Measurements from ENCODE around the gene BCO1. TPM values are rescaled to one million over a fixed set of nuclear protein-coding genes. Genes with fewer than 3 reads are reported as not detected.
A peak's percentile ranks its signal among the peaks of the same experiment; 100 is the strongest.

Gene BCO1
- polyA plus RNA-seq, 4 donors, result 1.4 to 31.1 (median 17.8) TPM

DNA sequence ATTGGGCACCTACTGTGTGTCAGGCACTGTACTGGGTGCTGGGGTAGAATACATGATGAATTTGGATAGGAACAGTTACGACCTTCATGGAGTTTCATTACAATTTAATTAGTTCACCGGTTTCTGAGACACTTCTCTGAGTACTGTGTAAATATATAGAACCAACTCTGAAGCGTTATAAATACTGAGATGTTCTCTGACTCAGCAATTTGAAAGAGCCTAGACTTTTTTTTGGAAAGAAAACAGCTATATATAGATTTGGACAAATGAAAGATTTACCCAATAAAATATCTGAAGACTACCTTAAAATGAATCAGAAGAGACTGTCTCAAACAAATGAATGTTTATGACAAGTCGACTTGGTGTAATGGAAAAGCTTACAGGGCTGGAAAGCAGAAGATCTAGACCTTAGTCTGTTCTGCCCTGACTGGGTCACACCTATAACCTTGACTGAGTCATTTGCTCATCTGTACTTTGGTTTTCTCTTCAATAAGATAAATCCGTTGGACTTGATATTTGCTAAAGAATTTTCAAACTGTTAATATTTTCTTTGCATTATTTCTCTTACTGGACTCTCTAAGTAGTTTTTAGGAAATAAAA is 71.7 kb downstream of the BCO1 start:
- no peak overlapping the region for H3K4me3 ChIP-seq (ENCODE audit: low read depth in 1 of 3, low read length in 3 of 3)
- H3K4me1 ChIP-seq (ENCODE audit: control insufficient read depth in 3 of 3, insufficient read depth in 2 of 3, low read depth in 1 of 3, low read length in 2 of 3), result peaks cover 3 to 5% (median 5%) of the 10 kb centered on the region in 3 donors
- H3K9me3 ChIP-seq (ENCODE audit: control insufficient read depth in 2 of 2, insufficient read depth in 1 of 2, low read depth in 1 of 2, low read length in 1 of 2), result no peaks in the 10 kb centered on the region
- DNase-seq (peak; percentile 10 to 33), FAIRE-seq (no peak)
- peaks cover 0 to 3% (median 0%) of the 10 kb centered on the region in 3 donors for H3K36me3 ChIP-seq (ENCODE audit: control insufficient read depth in 3 of 3, insufficient read depth in 2 of 3, low read depth in 1 of 3, low read length in 3 of 3)
- no peak overlapping the region for H3K27ac ChIP-seq (ENCODE audit: low read depth in 1 of 3, low read length in 2 of 3)
- WGBS, 3 donors, result 62 to 72% (median 64%) methylated on average over 5 of the region's 5 CpGs
- H3K27me3 ChIP-seq (ENCODE audit: control insufficient read depth in 3 of 3, insufficient read depth in 3 of 3, low read length in 3 of 3), result no peaks in the 10 kb centered on the region

DNA sequence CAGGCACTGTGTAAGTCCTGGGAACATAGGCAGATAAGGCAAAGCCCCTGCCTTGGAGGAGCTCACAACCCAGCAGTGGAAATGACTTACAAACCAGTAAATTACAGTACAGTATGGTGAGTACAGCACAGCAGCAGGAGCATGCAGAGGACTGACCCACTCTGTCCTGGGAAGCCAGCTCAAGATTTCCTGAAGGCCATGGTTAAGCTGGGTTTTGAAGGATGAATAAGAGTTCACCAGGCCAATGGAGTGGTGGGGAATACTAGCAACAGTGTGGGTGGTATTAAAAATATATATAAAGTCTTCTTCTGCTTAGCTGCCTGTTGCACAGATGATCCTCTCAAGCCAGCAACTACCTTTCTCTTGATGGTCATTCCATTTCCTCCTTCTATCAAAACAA is 73.3 kb downstream of the BCO1 start:
- FAIRE-seq, result no peak

GRCh38 chr16:81313701-81314602 is 75.5 kb downstream of the BCO1 start:
- 2 to 6% (median 5%) methylated on average over 16 of the region's 16 CpGs for WGBS, 3 donors
- FAIRE-seq (no peak), DNase-seq (peak; percentile 12 to 24)
- Histone ChIP-seq H3K36me3 (ENCODE audit: control insufficient read depth in 3 of 3, insufficient read depth in 2 of 3, low read depth in 1 of 3, low read length in 3 of 3) (peaks cover 0 to 3% (median 0%) of the 10 kb centered on the region in 3 donors), H3K27me3 (ENCODE audit: control insufficient read depth in 3 of 3, insufficient read depth in 3 of 3, low read length in 3 of 3) (no peaks in the 10 kb centered on the region), H3K4me1 (ENCODE audit: control insufficient read depth in 3 of 3, insufficient read depth in 2 of 3, low read depth in 1 of 3, low read length in 2 of 3) (peaks cover 4 to 10% (median 5%) of the 10 kb centered on the region in 3 donors), H3K27ac (ENCODE audit: low read depth in 1 of 3, low read length in 2 of 3) (peak overlapping the region; percentile 26 to 88 (median 82)), H3K9me3 (ENCODE audit: control insufficient read depth in 2 of 2, insufficient read depth in 1 of 2, low read depth in 1 of 2, low read length in 1 of 2) (no peaks in the 10 kb centered on the region), H3K4me3 (ENCODE audit: low read depth in 1 of 3, low read length in 3 of 3) (peak overlapping the region; percentile 64 to 96 (median 92))

More for the DNA sequence above, 73.3 kb downstream of the BCO1 start:
- Histone ChIP-seq H3K9me3 (ENCODE audit: control insufficient read depth in 2 of 2, insufficient read depth in 1 of 2, low read depth in 1 of 2, low read length in 1 of 2) (no peaks in the 10 kb centered on the region), H3K27me3 (ENCODE audit: control insufficient read depth in 3 of 3, insufficient read depth in 3 of 3, low read length in 3 of 3) (no peaks in the 10 kb centered on the region), H3K4me1 (ENCODE audit: control insufficient read depth in 3 of 3, insufficient read depth in 2 of 3, low read depth in 1 of 3, low read length in 2 of 3) (peaks cover 3 to 10% (median 5%) of the 10 kb centered on the region in 3 donors), H3K36me3 (ENCODE audit: control insufficient read depth in 3 of 3, insufficient read depth in 2 of 3, low read depth in 1 of 3, low read length in 3 of 3) (peaks cover 0 to 3% (median 0%) of the 10 kb centered on the region in 3 donors), H3K27ac (ENCODE audit: low read depth in 1 of 3, low read length in 2 of 3) (no peak overlapping the region), H3K4me3 (ENCODE audit: low read depth in 1 of 3, low read length in 3 of 3) (no peak overlapping the region)
- DNase-seq, result no peak

DNA sequence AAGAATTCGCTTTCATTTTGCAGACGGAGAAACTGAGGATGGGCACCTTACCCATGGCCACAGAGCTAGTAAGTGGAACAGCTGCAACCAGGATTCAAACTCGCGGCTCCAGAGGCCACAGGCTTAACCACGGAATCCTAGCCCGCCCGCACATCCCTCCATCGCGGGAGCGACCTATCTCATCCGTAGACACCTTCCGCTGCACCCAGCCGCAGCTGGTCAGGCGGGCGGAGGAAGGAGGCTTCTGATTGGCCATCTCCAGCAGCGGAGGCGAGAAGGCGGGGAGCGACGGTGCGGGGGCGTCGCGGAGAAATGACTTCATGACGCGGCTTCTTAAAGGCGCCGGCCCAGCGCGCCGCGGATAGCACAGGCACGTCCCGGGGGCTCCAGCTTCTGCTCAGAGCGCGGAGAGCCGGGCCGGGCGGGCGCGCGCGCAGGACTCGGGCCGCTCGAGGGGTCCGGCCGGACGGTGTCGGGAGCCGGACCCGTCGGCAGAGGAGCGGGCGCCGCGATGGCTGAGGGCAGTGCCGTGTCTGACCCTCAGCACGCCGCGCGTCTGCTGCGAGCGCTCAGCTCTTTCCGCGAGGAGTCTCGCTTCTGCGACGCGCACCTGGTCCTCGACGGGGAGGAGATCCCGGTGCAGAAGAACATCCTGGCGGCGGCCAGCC is 76.2 kb downstream of the BCO1 start, which contains the start of gene GAN:
TSS of gene GAN (plus strand) at position 360 of the 668 bp plus-strand sequence. CDS start at position 512, 152 bp downstream.
- 0% methylated on average over 54 to 75 of the region's 75 CpGs for WGBS, 3 donors
- Histone ChIP-seq H3K27ac (ENCODE audit: low read depth in 1 of 3, low read length in 2 of 3) (peak within 1 kb of the TSS; percentile 88 to 96 (median 92)), H3K4me3 (ENCODE audit: low read depth in 1 of 3, low read length in 3 of 3) (peak within 1 kb of the TSS; percentile 92 to 96 (median 96)), H3K36me3 (ENCODE audit: control insufficient read depth in 3 of 3, insufficient read depth in 2 of 3, low read depth in 1 of 3, low read length in 3 of 3) (peaks cover 0 to 3% (median 0%) of the 10 kb centered on the region in 3 donors), H3K4me1 (ENCODE audit: control insufficient read depth in 3 of 3, insufficient read depth in 2 of 3, low read depth in 1 of 3, low read length in 2 of 3) (peaks cover 4 to 10% (median 5%) of the 10 kb centered on the region in 3 donors), H3K9me3 (ENCODE audit: control insufficient read depth in 2 of 2, insufficient read depth in 1 of 2, low read depth in 1 of 2, low read length in 1 of 2) (no peaks in the 10 kb centered on the region), H3K27me3 (ENCODE audit: control insufficient read depth in 3 of 3, insufficient read depth in 3 of 3, low read length in 3 of 3) (no peaks in the 10 kb centered on the region)
- DNase-seq (peak; percentile 96 to 98), FAIRE-seq (no peak)

- FAIRE-seq, result no peak
- DNase-seq, result peak; percentile 65 to 80
- H3K36me3 ChIP-seq (ENCODE audit: control insufficient read depth in 3 of 3, insufficient read depth in 2 of 3, low read depth in 1 of 3, low read length in 3 of 3), result peaks cover 0 to 3% (median 0%) of the 10 kb centered on the region in 3 donors
- WGBS, 3 donors, result 1% methylated on average over 67 to 88 of the region's 88 CpGs
- H3K9me3 ChIP-seq (ENCODE audit: control insufficient read depth in 2 of 2, insufficient read depth in 1 of 2, low read depth in 1 of 2, low read length in 1 of 2), result no peaks in the 10 kb centered on the region
- H3K4me1 ChIP-seq (ENCODE audit: control insufficient read depth in 3 of 3, insufficient read depth in 2 of 3, low read depth in 1 of 3, low read length in 2 of 3), result peaks cover 4 to 10% (median 5%) of the 10 kb centered on the region in 3 donors
- no peaks in the 10 kb centered on the region for H3K27me3 ChIP-seq (ENCODE audit: control insufficient read depth in 3 of 3, insufficient read depth in 3 of 3, low read length in 3 of 3)
- peak overlapping the region; percentile 92 to 96 (median 96) for H3K4me3 ChIP-seq (ENCODE audit: low read depth in 1 of 3, low read length in 3 of 3)
- peak overlapping the region; percentile 78 to 96 (median 92) for H3K27ac ChIP-seq (ENCODE audit: low read depth in 1 of 3, low read length in 2 of 3)
These were observed 77.0 kb downstream of the BCO1 start for GRCh38 chr16:81315271-81316175.

DNA sequence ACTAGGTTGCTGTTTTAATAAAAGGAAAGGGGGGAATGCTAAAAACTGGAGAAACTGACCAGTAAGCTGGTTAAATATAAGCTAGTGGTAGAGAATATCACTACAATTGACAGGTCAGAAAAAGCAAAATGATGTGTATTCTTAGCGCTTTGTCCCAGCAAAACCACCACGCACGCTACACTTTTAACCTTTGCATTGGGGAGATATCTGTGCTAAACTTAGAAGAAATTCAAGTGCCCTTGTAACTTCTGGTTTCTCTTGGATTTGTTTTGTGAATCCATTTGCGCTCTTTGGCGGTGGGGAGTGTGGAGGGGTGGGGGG is 77.6 kb downstream of the BCO1 start:
- H3K4me3 ChIP-seq (ENCODE audit: low read depth in 1 of 3, low read length in 3 of 3), result peak overlapping the region in 2 of 3 donors; percentile 92 to 96
- H3K36me3 ChIP-seq (ENCODE audit: control insufficient read depth in 3 of 3, insufficient read depth in 2 of 3, low read depth in 1 of 3, low read length in 3 of 3), result peaks cover 0 to 3% (median 0%) of the 10 kb centered on the region in 3 donors
- no peak overlapping the region for H3K27ac ChIP-seq (ENCODE audit: low read depth in 1 of 3, low read length in 2 of 3)
- WGBS, 3 donors, result 68 to 83% (median 70%) methylated on average over 5 of the region's 5 CpGs
- peaks cover 4 to 10% (median 5%) of the 10 kb centered on the region in 3 donors for H3K4me1 ChIP-seq (ENCODE audit: control insufficient read depth in 3 of 3, insufficient read depth in 2 of 3, low read depth in 1 of 3, low read length in 2 of 3)
- no peaks in the 10 kb centered on the region for H3K9me3 ChIP-seq (ENCODE audit: control insufficient read depth in 2 of 2, insufficient read depth in 1 of 2, low read depth in 1 of 2, low read length in 1 of 2)
- FAIRE-seq (no peak), DNase-seq (peak in 1 of 2 donors; percentile 2)
- H3K27me3 ChIP-seq (ENCODE audit: control insufficient read depth in 3 of 3, insufficient read depth in 3 of 3, low read length in 3 of 3), result no peaks in the 10 kb centered on the region

DNA sequence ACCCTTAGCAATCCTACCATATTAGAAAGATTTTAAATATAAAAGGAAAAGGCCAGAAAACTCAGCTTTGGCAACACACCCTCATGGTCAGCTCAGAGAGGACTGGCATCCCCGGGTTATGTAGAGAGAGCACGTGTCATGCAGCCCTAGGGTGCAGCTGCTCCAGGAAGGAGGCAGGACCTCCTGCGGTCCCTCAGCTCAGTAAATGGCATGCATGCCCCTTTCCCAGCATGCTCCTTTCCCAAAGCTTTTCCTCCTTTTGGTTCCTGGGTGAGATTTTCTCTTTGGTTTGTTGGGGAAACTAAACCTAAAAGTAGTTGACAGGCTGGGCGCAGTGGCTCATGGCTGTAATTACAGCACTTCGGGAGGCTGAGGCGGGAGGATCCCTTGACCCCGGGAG is 80.2 kb downstream of the BCO1 start:
- H3K9me3 ChIP-seq (ENCODE audit: control insufficient read depth in 2 of 2, insufficient read depth in 1 of 2, low read depth in 1 of 2, low read length in 1 of 2), result no peaks in the 10 kb centered on the region
- 86 to 92% (median 87%) methylated on average over 7 of the region's 7 CpGs for WGBS, 3 donors
- H3K27ac ChIP-seq (ENCODE audit: low read depth in 1 of 3, low read length in 2 of 3), result no peak overlapping the region
- H3K4me1 ChIP-seq (ENCODE audit: control insufficient read depth in 3 of 3, insufficient read depth in 2 of 3, low read depth in 1 of 3, low read length in 2 of 3), result peaks cover 0 to 7% (median 3%) of the 10 kb centered on the region in 3 donors
- DNase-seq, result no peak
- no peaks in the 10 kb centered on the region for H3K36me3 ChIP-seq (ENCODE audit: control insufficient read depth in 3 of 3, insufficient read depth in 2 of 3, low read depth in 1 of 3, low read length in 3 of 3)
- no peaks in the 10 kb centered on the region for H3K27me3 ChIP-seq (ENCODE audit: control insufficient read depth in 3 of 3, insufficient read depth in 3 of 3, low read length in 3 of 3)
- FAIRE-seq, result no peak
- H3K4me3 ChIP-seq (ENCODE audit: low read depth in 1 of 3, low read length in 3 of 3), result no peak overlapping the region
